ENCODE results near the gene AMN1.

GRCh38 chr12:31658471-31659086, 70.2 kb downstream of the AMN1 start:
- no peak for TF ChIP-seq POLR2A (IDR thresholded peaks at IDR 0.05)
- no peak for TF ChIP-seq CTCF (IDR thresholded peaks at IDR 0.05)
- TF ChIP-seq EP300 (IDR thresholded peaks at IDR 0.05), result no peak

Data from tibial nerve (tissue), 4 donors.